Measurements from ENCODE around the gene ZNF750. TPM values are rescaled to one million over a fixed set of nuclear protein-coding genes. Genes with fewer than 3 reads are reported as not detected.

Gene ZNF750
- total and polyA plus RNA-seq, 8 donors = 0.02 to 0.08 TPM; not detected in 6

DNA sequence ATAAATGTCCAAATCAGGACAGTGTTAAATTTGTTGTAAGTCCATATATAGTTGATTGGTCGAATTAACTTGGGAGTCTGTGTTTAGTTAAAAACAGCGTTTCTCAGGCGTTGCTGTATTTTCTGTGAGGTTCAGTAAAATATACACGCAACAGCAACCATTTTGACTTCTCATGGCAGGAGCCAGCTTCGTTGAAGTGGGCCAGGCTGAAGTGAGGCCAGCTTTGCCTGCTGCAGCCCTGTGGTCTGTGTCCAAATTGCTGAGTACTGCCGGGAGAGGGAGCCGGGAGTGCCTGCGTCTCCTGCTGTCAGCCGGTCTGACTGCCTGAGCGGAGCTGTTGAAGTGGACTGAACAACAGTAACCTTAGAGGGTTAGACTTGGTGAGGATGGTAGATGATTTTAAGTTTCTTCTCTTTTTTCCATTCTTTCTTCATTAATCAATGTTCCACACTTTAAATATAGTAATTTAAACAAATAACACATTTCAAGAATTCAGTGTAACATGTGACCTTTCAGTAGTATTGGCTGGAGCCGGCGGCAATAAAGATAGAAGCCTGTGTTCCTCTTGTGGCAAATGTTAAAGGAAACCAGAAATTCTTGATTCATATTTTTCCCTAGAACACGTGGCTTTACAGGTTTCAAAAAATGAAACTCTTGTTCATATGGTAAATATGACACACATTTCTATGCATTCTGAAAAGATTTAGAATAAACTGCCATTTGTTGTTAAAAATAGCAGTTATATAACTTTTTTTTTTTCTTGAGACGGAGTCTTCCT lies 37.0 kb upstream of the ZNF750 start:
- peak; percentile 88 for FAIRE-seq
- Histone ChIP-seq H3K27me3 (no peaks in the 10 kb centered on the region), H3K27ac (peak overlapping the region; percentile 5 to 58 (median 42)), H3K4me1 (peaks cover 13 to 15% (median 15%) of the 10 kb centered on the region in 3 donors), H3K9me3 (no peaks in the 10 kb centered on the region), H3K4me3 (no peak overlapping the region), H3K36me3 (no peaks in the 10 kb centered on the region)
- intact Hi-C loops (cut with DNase I) = no loop called here
- 16 to 17% methylated on average over 14 of the region's 14 CpGs for WGBS, 2 donors
- TF ChIP-seq, protein P1, sequence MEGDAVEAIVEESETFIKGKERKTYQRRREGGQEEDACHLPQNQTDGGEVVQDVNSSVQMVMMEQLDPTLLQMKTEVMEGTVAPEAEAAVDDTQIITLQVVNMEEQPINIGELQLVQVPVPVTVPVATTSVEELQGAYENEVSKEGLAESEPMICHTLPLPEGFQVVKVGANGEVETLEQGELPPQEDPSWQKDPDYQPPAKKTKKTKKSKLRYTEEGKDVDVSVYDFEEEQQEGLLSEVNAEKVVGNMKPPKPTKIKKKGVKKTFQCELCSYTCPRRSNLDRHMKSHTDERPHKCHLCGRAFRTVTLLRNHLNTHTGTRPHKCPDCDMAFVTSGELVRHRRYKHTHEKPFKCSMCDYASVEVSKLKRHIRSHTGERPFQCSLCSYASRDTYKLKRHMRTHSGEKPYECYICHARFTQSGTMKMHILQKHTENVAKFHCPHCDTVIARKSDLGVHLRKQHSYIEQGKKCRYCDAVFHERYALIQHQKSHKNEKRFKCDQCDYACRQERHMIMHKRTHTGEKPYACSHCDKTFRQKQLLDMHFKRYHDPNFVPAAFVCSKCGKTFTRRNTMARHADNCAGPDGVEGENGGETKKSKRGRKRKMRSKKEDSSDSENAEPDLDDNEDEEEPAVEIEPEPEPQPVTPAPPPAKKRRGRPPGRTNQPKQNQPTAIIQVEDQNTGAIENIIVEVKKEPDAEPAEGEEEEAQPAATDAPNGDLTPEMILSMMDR (IDR thresholded peaks at IDR 0.05) = peak in 3 of 4 donors; percentile 12 to 33 (median 16)
- ATAC-seq = peak; percentile 92 to 98 (median 96)
- peak; percentile 79 to 92 (median 81) for DNase-seq

DNA sequence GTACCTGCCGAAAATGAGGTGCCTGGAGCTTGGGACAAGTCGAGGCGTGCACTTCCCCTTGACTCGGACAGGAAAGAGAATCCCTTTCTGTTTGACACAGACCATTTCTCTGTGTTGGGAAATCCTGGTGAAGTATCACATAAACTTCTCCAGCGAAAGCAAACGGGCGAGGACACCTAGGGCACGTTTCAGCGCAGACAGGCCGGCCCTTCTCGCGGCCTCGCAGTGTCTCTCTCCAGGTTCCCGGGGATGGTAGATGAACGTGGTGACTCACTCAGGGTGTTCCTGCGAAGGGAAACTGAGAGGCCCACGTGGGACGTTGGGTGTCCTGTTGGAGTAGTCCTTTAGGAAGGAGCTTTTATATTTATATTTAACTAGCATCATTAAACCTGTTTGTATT lies 36.3 kb upstream of the ZNF750 start:
- ATAC-seq (peak in 1 of 4 donors; percentile 4), FAIRE-seq (no peak), DNase-seq (peak in 2 of 6 donors; percentile 20 to 50)
- intact Hi-C loops (cut with DNase I) = no loop called here
- Histone ChIP-seq H3K4me3 (no peak overlapping the region), H3K9me3 (no peaks in the 10 kb centered on the region), H3K27ac (peak overlapping the region; percentile 5 to 58 (median 42)), H3K27me3 (no peaks in the 10 kb centered on the region), H3K4me1 (peaks cover 11 to 15% (median 12%) of the 10 kb centered on the region in 3 donors), H3K36me3 (no peaks in the 10 kb centered on the region)
- 71 to 81% methylated on average over 18 of the region's 18 CpGs for WGBS, 2 donors
- TF ChIP-seq, protein P1 (IDR thresholded peaks at IDR 0.05) = no peak

DNA sequence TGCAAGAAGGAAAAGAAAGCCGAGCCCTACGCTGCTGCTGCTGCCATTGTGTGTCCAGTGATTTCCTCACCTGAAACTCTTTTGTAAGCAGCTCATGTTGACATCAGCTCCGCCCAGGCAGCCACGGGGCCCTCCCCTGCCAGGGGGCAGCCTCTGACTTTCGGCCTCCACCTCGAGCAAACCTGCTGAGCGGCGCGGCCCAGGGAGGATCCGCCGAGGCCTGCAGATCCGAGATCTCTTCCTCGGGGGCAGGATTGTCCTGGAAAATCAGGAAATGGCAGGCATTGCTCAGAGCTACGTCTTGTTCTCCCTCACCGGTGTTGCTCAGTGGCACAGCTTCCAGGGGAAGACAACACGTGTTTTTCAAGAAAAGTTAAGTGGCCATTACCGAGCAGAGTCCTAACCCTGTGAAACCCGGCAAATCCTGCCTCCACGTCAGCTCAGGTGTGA lies 35.6 kb upstream of the ZNF750 start:
- H3K27me3 ChIP-seq = no peaks in the 10 kb centered on the region
- ATAC-seq = peak in 1 of 4 donors; percentile 17
- no peak for FAIRE-seq
- no peak overlapping the region for H3K4me3 ChIP-seq
- 89 to 90% methylated on average over 19 of the region's 19 CpGs for WGBS, 2 donors
- intact Hi-C loops (cut with DNase I) = no loop called here
- no peak overlapping the region for H3K27ac ChIP-seq
- peak in 2 of 6 donors; percentile 47 to 54 for DNase-seq
- no peaks in the 10 kb centered on the region for H3K9me3 ChIP-seq
- H3K4me1 ChIP-seq = peaks cover 11 to 15% (median 12%) of the 10 kb centered on the region in 3 donors
- no peaks in the 10 kb centered on the region for H3K36me3 ChIP-seq
- TF ChIP-seq, protein P1 (IDR thresholded peaks at IDR 0.05) = no peak

GRCh38 chr17:82874011-82874835 lies 34.4 kb upstream of the ZNF750 start:
- H3K4me3 ChIP-seq = no peak overlapping the region
- TF ChIP-seq, protein P1 (IDR thresholded peaks at IDR 0.05) = no peak
- DNase-seq = peak in 2 of 6 donors; percentile 53 to 74
- H3K4me1 ChIP-seq = peaks cover 11 to 15% (median 12%) of the 10 kb centered on the region in 3 donors
- no peaks in the 10 kb centered on the region for H3K36me3 ChIP-seq
- H3K27me3 ChIP-seq = no peaks in the 10 kb centered on the region
- intact Hi-C loops (cut with DNase I) = no loop called here
- H3K27ac ChIP-seq = no peak overlapping the region
- WGBS, 2 donors = 85 to 90% methylated on average over 33 to 34 of the region's 34 CpGs
- no peak for FAIRE-seq
- H3K9me3 ChIP-seq = no peaks in the 10 kb centered on the region
- no peak for ATAC-seq
